Endothelial cell of umbilical vein (primary cell): Measurements from ENCODE around the gene PTPRH.

Source experiments
- FOS ChIP-seq: IDR thresholded peaks from 2 replicates; pipeline ENCODE4 v1.6.1; 2011; ENCODE audit warnings: mild to moderate bottlenecking, low read length, moderate library complexity, borderline replicate concordance; ENCODE audit not compliant: insufficient read depth
- POLR2A ChIP-seq: IDR thresholded peaks from 2 replicates; pipeline ENCODE4 v1.6.1; 2012; ENCODE audit warnings: low read depth, mild to moderate bottlenecking, control low read depth, low read length
- POLR2AphosphoS5 ChIP-seq: IDR thresholded peaks from 2 replicates; pipeline ENCODE4 v1.6.1; 2012; ENCODE audit warnings: low read depth, mild to moderate bottlenecking, control low read depth, low read length, moderate library complexity; ENCODE audit not compliant: insufficient read depth
- TF ChIP-seq, protein P1 (sequence below), 2 donors: IDR thresholded peaks; 1 replicate in 1 of 2; 2 replicates in 1 of 2; pipeline ENCODE4 v1.5.1; 2011; ENCODE audit warnings: low read length in 2 of 2, mild to moderate bottlenecking in 2 of 2, moderate library complexity in 2 of 2, control low read depth in 1 of 2, inconsistent platforms in 1 of 2, low read depth in 1 of 2; ENCODE audit not compliant: insufficient read depth in 1 of 2; ENCODE audit errors: extremely low read depth in 1 of 2

- TF ChIP-seq FOS (no peak), POLR2A (no peak), POLR2AphosphoS5 (no peak)
- TF ChIP-seq, protein P1, sequence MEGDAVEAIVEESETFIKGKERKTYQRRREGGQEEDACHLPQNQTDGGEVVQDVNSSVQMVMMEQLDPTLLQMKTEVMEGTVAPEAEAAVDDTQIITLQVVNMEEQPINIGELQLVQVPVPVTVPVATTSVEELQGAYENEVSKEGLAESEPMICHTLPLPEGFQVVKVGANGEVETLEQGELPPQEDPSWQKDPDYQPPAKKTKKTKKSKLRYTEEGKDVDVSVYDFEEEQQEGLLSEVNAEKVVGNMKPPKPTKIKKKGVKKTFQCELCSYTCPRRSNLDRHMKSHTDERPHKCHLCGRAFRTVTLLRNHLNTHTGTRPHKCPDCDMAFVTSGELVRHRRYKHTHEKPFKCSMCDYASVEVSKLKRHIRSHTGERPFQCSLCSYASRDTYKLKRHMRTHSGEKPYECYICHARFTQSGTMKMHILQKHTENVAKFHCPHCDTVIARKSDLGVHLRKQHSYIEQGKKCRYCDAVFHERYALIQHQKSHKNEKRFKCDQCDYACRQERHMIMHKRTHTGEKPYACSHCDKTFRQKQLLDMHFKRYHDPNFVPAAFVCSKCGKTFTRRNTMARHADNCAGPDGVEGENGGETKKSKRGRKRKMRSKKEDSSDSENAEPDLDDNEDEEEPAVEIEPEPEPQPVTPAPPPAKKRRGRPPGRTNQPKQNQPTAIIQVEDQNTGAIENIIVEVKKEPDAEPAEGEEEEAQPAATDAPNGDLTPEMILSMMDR (IDR thresholded peaks at IDR 0.05; ENCODE audit: extremely low read depth in 1 of 2, insufficient read depth in 1 of 2, low read depth in 1 of 2, low read length in 2 of 2): no peak
These were observed 61.6 kb downstream of the PTPRH start for GRCh38 chr19:55147545-55148251.
